ENCODE measurements around the gene RNF135. TPM values are rescaled to one million over a fixed set of nuclear protein-coding genes. Genes with fewer than 3 reads are reported as not detected.
"Not testable (repeated sequence)": the region's sequence is repeated elsewhere in the genome, so short reads cannot be mapped to it uniquely, and the experiment has no call there.

The RNF135 gene
- total RNA-seq, 5 donors from 2014 or later (not counting 1 experiment from before 2014, with no cell fraction given): 2.1 to 7.8 (median 6.4) TPM

GRCh38 chr17:31040837-31041236 lies 70.0 kb downstream of the RNF135 start:
- ATAC-seq (replicated peaks in 1 of 4); DNase-seq; H3K27ac ChIP-seq (ENCODE audit: low read length); H3K4me1 ChIP-seq (ENCODE audit: control insufficient read depth in 1 of 2, extremely low read depth in 1 of 2, insufficient read depth in 2 of 2, low read length in 2 of 2); H3K4me3 ChIP-seq (ENCODE audit: control insufficient read depth in 1 of 2, extremely low read depth in 1 of 2, low read length in 1 of 2); H3K36me3 Mint-ChIP-seq; H3K9me3 Mint-ChIP-seq; H3K27ac Mint-ChIP-seq; H3K4me3 Mint-ChIP-seq; POLR2A ChIA-PET; CTCF ChIA-PET; H3K36me3 ChIP-seq (ENCODE audit: control insufficient read depth in 2 of 2, extremely low read depth in 1 of 2, insufficient read depth in 1 of 2, low read length in 1 of 2); H3K27me3 ChIP-seq (replicated peaks in 1 of 2; ENCODE audit: control insufficient read depth in 2 of 2, extremely low read depth in 1 of 2, insufficient read depth in 2 of 2, low read length in 1 of 2); H3K27me3 Mint-ChIP-seq; H3K4me1 Mint-ChIP-seq; H3K9me3 ChIP-seq: not testable (repeated sequence)
- no CpG with 5 or more reads among the region's 7 CpGs for WGBS (ENCODE audit: insufficient coverage)

GRCh38 chr17:31042378-31042777 lies 71.5 kb downstream of the RNF135 start:
- H3K4me1 ChIP-seq (ENCODE audit: control insufficient read depth in 1 of 2, extremely low read depth in 1 of 2, insufficient read depth in 2 of 2, low read length in 2 of 2); H3K27me3 ChIP-seq (replicated peaks in 1 of 2; ENCODE audit: control insufficient read depth in 2 of 2, extremely low read depth in 1 of 2, insufficient read depth in 2 of 2, low read length in 1 of 2); CTCF ChIA-PET; H3K9me3 Mint-ChIP-seq; H3K36me3 ChIP-seq (ENCODE audit: control insufficient read depth in 2 of 2, extremely low read depth in 1 of 2, insufficient read depth in 1 of 2, low read length in 1 of 2); H3K27me3 Mint-ChIP-seq; H3K4me3 ChIP-seq (ENCODE audit: control insufficient read depth in 1 of 2, extremely low read depth in 1 of 2, low read length in 1 of 2); POLR2A ChIA-PET; H3K27ac ChIP-seq (ENCODE audit: low read length); H3K36me3 Mint-ChIP-seq; H3K4me3 Mint-ChIP-seq; H3K27ac Mint-ChIP-seq; DNase-seq; H3K4me1 Mint-ChIP-seq; ATAC-seq (replicated peaks in 1 of 4); H3K9me3 ChIP-seq: not testable (repeated sequence)
- WGBS (ENCODE audit: insufficient coverage): 79% methylated on average over 3 of the region's 6 CpGs

GRCh38 chr17:31046856-31047425 lies 76.1 kb downstream of the RNF135 start:
- WGBS (ENCODE audit: insufficient coverage): no CpG with 5 or more reads among the region's 7 CpGs
- H3K4me3 ChIP-seq (ENCODE audit: control insufficient read depth in 1 of 2, extremely low read depth in 1 of 2, low read length in 1 of 2); H3K9me3 Mint-ChIP-seq; H3K4me1 Mint-ChIP-seq; H3K27me3 ChIP-seq (replicated peaks in 1 of 2; ENCODE audit: control insufficient read depth in 2 of 2, extremely low read depth in 1 of 2, insufficient read depth in 2 of 2, low read length in 1 of 2); ATAC-seq (replicated peaks in 1 of 4); POLR2A ChIA-PET; H3K36me3 ChIP-seq (ENCODE audit: control insufficient read depth in 2 of 2, extremely low read depth in 1 of 2, insufficient read depth in 1 of 2, low read length in 1 of 2); H3K27ac ChIP-seq (ENCODE audit: low read length); H3K4me1 ChIP-seq (ENCODE audit: control insufficient read depth in 1 of 2, extremely low read depth in 1 of 2, insufficient read depth in 2 of 2, low read length in 2 of 2); DNase-seq; H3K27me3 Mint-ChIP-seq; H3K9me3 ChIP-seq; H3K4me3 Mint-ChIP-seq; CTCF ChIA-PET; H3K27ac Mint-ChIP-seq: not testable (repeated sequence)
- peaks cover 11% of the 10 kb centered on the region for H3K36me3 Mint-ChIP-seq

- ATAC-seq (replicated peaks in 1 of 4): no peak
- Mint-ChIP-seq H3K9me3 (peaks cover 0 to 7% (median 6%) of the 10 kb centered on the region in 3 donors), H3K4me3 (no peak overlapping the region), H3K27ac (no peak overlapping the region), H3K36me3 (peaks cover 11% of the 10 kb centered on the region), H3K27me3 (no peaks in the 10 kb centered on the region), H3K4me1 (peaks cover 6 to 12% (median 12%) of the 10 kb centered on the region in 3 donors)
- CTCF ChIA-PET: interaction anchor here (0.5 to 1.2 kb wide), 2 partner anchors 26 to 164 kb away, joined by 3 to 4 read pairs; no protein-coding TSS in a partner anchor
- Histone ChIP-seq H3K9me3 (no peaks in the 10 kb centered on the region), H3K27me3 (replicated peaks in 1 of 2; ENCODE audit: control insufficient read depth in 2 of 2, extremely low read depth in 1 of 2, insufficient read depth in 2 of 2, low read length in 1 of 2) (no peaks in the 10 kb centered on the region), H3K4me3 (ENCODE audit: control insufficient read depth in 1 of 2, extremely low read depth in 1 of 2, low read length in 1 of 2) (no peak overlapping the region), H3K4me1 (ENCODE audit: control insufficient read depth in 1 of 2, extremely low read depth in 1 of 2, insufficient read depth in 2 of 2, low read length in 2 of 2) (peaks cover 0 to 14% of the 10 kb centered on the region in 2 experiments), H3K36me3 (ENCODE audit: control insufficient read depth in 2 of 2, extremely low read depth in 1 of 2, insufficient read depth in 1 of 2, low read length in 1 of 2) (no peaks in the 10 kb centered on the region), H3K27ac (ENCODE audit: low read length) (no peak overlapping the region)
- POLR2A ChIA-PET: no interaction called here
- no peak for DNase-seq
Observed at GRCh38 chr17:31048142-31048541, 77.3 kb downstream of the RNF135 start.

GRCh38 chr17:31048780-31049179 lies 77.9 kb downstream of the RNF135 start:
- POLR2A ChIA-PET: no interaction called here

More at GRCh38 chr17:31048780-31049179, 77.9 kb downstream of the RNF135 start:
- no peak for ATAC-seq (replicated peaks in 1 of 4)
- no peak overlapping the region for H3K4me3 ChIP-seq (ENCODE audit: control insufficient read depth in 1 of 2, extremely low read depth in 1 of 2, low read length in 1 of 2)
- peaks cover 0 to 7% (median 6%) of the 10 kb centered on the region in 3 donors for H3K9me3 Mint-ChIP-seq
- H3K4me3 Mint-ChIP-seq: no peak overlapping the region
- CTCF ChIA-PET: interaction anchor here (0.5 to 1.2 kb wide), 2 partner anchors 26 to 163 kb away, joined by 3 to 4 read pairs; no protein-coding TSS in a partner anchor
- H3K27me3 Mint-ChIP-seq: no peaks in the 10 kb centered on the region
- no peaks in the 10 kb centered on the region for H3K27me3 ChIP-seq (replicated peaks in 1 of 2; ENCODE audit: control insufficient read depth in 2 of 2, extremely low read depth in 1 of 2, insufficient read depth in 2 of 2, low read length in 1 of 2)
- peaks cover 0 to 14% of the 10 kb centered on the region in 2 experiments for H3K4me1 ChIP-seq (ENCODE audit: control insufficient read depth in 1 of 2, extremely low read depth in 1 of 2, insufficient read depth in 2 of 2, low read length in 2 of 2)
- DNase-seq: no peak
- no peak overlapping the region for H3K27ac Mint-ChIP-seq
- no peaks in the 10 kb centered on the region for H3K9me3 ChIP-seq
- H3K36me3 ChIP-seq (ENCODE audit: control insufficient read depth in 2 of 2, extremely low read depth in 1 of 2, insufficient read depth in 1 of 2, low read length in 1 of 2): no peaks in the 10 kb centered on the region
- H3K27ac ChIP-seq (ENCODE audit: low read length): no peak overlapping the region
- H3K36me3 Mint-ChIP-seq: peaks cover 11% of the 10 kb centered on the region
- peaks cover 6 to 12% (median 12%) of the 10 kb centered on the region in 3 donors for H3K4me1 Mint-ChIP-seq

Other genes starting within 250 kb of the RNF135 start
- gene CRLF3, start 146.3 kb upstream of the RNF135 start, total RNA-seq: 100 to 1,000 TPM in 1 of 5 donors, 10 to 100 TPM in 4; 73.3 to 112 (median 89.2) TPM
- gene ATAD5, start 139.1 kb upstream of the RNF135 start, total RNA-seq: 1 to 10 TPM; 3.9 to 5.3 (median 4.2) TPM
- 10 to 100 TPM in 4 of 5 donors, 1 to 10 TPM in 1; 9.5 to 16.9 (median 14.8) TPM for gene TEFM, start 64.8 kb upstream of the RNF135 start, total RNA-seq
- 1 to 10 TPM; 1.7 to 4.9 (median 2.1) TPM for gene ADAP2, start 49.1 kb upstream of the RNF135 start, total RNA-seq
- gene NF1, start 123.9 kb downstream of the RNF135 start, total RNA-seq: 10 to 100 TPM; 30.8 to 32.6 (median 31.8) TPM

All from T-cell (primary cell).